ENCODE measurements around the gene KIF6.

The KIF6 gene

DNA sequence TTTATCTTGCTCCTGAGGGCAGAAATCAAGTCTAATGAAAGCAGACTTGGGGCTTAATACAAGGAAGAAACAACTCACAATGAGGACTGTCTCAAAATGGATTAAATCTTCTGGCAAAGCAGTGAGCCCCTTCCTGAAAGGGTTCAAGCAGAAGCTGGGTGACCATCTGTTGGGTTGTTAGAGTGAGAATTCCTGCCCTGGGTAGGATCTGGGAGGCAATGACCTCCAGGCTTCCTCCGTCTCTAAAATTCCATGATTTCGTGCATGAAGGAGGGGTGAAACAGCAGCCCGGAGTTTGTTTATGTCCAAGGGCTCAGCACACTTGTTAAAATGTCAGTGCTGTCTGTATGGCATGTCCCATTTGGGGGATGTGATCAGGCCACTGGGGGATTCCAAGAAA lies 338.7 kb downstream of the KIF6 start:
- TF ChIP-seq, protein P1, sequence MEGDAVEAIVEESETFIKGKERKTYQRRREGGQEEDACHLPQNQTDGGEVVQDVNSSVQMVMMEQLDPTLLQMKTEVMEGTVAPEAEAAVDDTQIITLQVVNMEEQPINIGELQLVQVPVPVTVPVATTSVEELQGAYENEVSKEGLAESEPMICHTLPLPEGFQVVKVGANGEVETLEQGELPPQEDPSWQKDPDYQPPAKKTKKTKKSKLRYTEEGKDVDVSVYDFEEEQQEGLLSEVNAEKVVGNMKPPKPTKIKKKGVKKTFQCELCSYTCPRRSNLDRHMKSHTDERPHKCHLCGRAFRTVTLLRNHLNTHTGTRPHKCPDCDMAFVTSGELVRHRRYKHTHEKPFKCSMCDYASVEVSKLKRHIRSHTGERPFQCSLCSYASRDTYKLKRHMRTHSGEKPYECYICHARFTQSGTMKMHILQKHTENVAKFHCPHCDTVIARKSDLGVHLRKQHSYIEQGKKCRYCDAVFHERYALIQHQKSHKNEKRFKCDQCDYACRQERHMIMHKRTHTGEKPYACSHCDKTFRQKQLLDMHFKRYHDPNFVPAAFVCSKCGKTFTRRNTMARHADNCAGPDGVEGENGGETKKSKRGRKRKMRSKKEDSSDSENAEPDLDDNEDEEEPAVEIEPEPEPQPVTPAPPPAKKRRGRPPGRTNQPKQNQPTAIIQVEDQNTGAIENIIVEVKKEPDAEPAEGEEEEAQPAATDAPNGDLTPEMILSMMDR (conservative IDR thresholded peaks at IDR 0.05; ENCODE audit: low read depth, low read length): no peak
- no peak for DNase-seq (ENCODE audit: low read depth)
- no peak overlapping the region for H3K4me3 ChIP-seq (ENCODE audit: low read length)

DNA sequence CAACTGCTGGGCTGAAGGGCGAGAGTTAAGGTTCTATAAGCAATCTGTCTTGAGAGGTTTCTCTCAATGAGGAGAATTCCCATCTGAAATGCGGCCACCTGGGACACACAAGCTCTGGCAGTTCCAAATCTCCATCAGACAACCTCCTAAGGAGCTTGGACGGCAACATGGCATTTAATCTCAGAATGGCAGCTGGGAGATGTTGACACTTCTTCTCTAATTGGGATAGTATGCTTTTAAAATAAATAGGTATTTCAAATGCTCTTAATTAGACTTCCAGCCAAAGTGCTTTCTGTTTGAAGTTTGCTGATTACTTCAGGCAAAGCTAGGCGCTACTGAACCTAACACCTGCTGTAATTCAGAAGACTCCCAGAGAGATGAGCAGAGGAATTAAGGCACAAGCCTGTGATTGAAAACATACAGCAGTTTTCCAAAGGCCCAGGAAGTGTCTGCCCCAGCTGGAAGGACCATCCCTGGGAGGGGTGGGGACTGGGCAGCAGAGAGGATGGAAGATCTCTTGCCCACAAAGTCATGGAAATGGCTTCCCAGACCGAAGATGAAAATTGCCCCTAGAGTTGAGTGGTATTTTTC lies 343.6 kb downstream of the KIF6 start:
- TF ChIP-seq, protein P1 (conservative IDR thresholded peaks at IDR 0.05; ENCODE audit: low read depth, low read length): no peak
- DNase-seq (ENCODE audit: low read depth): no peak
- H3K4me3 ChIP-seq (ENCODE audit: low read length): no peak overlapping the region

DNA sequence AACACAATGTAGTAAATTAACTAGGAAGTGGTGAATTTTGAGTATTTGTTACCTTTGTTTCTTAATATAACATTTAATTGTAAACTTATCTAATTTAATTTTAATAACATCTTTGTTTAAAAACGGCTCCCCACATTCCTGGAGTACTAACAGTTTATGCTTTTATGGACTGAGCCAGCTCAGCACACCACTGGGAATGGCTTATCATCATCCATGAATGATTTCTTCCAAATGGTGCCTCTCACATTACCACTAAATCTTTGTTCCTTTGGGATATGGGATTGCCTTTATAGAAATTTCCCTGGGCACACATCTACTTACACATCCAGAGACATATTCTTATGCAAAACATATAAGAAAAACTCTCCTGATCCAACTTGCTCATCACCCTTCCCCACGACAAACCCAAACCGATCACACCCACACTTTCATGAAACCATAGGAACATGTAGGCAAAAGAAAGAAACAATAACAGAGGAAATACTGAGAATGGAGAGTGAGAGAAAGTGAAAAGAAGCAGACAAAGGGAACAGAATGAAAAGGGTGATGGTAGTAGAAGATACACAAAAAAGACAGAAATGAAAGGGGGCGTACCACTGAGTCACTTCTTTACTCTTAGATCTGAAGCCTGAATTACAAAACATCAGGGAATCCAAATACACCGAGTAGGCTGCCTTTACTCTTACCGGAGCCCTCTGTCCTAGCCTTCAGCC lies 344.2 kb downstream of the KIF6 start:
- no peak for DNase-seq (ENCODE audit: low read depth)

DNA sequence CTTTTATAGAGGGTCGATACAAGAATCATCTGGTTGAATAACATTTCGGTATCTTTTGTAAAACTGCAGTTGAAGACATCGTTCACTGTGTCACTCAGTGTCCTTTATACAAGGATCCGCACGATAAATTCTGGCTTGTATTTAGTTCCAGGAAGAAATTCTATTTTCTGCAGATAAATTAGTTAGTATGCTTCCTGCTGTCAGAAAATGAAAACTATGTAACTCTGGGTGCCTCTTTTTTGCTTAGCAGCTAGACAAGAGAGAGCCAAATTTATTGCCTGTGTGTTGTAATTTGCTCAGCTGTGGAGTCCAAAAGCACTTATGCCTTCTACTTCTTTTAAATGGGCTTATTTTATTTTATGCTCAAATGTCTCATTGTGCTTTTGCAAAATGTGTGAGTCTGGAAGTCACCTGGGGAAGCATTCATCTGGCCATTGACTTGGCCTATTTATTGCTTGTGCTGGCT lies 346.2 kb downstream of the KIF6 start:
- TF ChIP-seq, protein P1 (conservative IDR thresholded peaks at IDR 0.05; ENCODE audit: low read depth, low read length): no peak
- DNase-seq (ENCODE audit: low read depth): no peak
- no peak overlapping the region for H3K4me3 ChIP-seq (ENCODE audit: low read length)

More for the DNA sequence above, 344.2 kb downstream of the KIF6 start:
- TF ChIP-seq, protein P1 (conservative IDR thresholded peaks at IDR 0.05; ENCODE audit: low read depth, low read length): no peak
- H3K4me3 ChIP-seq (ENCODE audit: low read length): no peak overlapping the region

DNA sequence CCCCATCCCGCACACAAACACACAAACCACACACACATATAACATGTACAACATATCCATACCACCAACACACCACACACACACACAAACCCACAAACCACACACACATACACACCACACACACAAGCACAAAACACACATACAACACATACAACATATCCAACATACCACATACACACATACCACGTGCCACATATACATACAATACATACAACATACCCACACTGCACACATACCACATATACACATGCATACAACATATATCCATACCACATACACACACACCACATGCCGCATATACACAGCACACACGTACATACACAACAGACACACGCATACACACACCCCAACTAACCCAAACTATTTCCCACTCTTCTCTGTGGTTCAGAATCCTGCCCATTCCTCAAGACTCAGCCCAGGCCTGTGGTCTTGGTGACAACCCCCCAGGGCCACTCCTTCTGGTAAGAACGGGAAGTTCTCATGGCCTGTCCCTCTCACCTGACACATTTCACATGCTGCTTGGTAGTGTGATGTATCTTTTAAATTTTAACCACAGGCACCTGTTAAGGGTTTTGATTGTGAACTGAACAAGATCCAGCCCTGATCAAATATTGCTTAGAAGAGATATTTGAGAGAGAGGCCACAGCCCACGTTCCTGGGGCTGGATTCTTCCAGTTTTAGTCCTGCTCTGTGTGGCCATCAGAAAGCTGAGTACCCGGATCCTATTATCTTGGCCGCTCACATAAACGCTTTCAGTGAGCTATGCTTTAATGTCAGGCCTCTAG lies 346.8 kb downstream of the KIF6 start:
- TF ChIP-seq, protein P1 (conservative IDR thresholded peaks at IDR 0.05; ENCODE audit: low read depth, low read length): no peak
- H3K4me3 ChIP-seq (ENCODE audit: low read length): no peak overlapping the region
- no peak for DNase-seq (ENCODE audit: low read depth)

DNA sequence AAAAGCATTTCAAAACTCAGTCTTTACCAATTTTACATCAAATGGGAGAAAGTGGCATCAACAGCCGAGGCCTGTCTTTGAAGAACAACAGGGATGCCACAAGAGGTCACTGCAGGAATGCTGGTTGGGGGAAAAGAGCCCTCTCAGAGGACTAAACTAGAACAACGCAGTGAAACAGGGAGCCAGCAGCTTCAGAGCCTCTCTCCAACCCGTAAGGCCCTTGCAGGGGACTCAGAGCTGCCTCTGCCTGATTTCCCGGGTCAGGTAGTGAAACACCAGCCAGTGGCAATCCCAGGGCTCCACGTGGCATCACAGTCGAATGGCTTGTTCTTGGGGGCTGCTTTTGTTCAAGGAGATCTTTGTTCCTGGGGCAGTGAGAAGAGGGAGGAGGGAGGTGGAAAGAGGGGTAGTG lies 347.7 kb downstream of the KIF6 start:
- TF ChIP-seq, protein P1 (conservative IDR thresholded peaks at IDR 0.05; ENCODE audit: low read depth, low read length): peak; percentile 80
- DNase-seq (ENCODE audit: low read depth): peak; percentile 55
- H3K4me3 ChIP-seq (ENCODE audit: low read length): no peak overlapping the region
